Tibial artery (tissue), 4 donors: Measurements from ENCODE around the gene EHD4.

Experiments used
- DNase-seq, 2 donors: peaks; one replicate each; pipeline ENCODE4 v3.0.0-alpha.2; 2019
- H3K27ac ChIP-seq, 2 donors: fragments of 200-600 bp; sonication (generic) in 1 of 2; 1 replicate in 1 of 2; 2 replicates in 1 of 2; pipeline ENCODE4 v1.5.1; 2018 to 2019; ENCODE audit warnings: mild to moderate bottlenecking in 1 of 2
- H3K27me3 ChIP-seq, 2 donors: fragments of 200-600 bp; sonication (generic) in 1 of 2; one replicate each; pipeline versions ENCODE4 v1.5.1 to v1.6.0; 2016 to 2019
- H3K36me3 ChIP-seq, 3 donors: fragments of 200-600 bp; sonication (generic) in 2 of 3; one replicate each; pipeline ENCODE4 v1.5.1; 2016 to 2019; ENCODE audit warnings: mild to moderate bottlenecking in 2 of 3
- H3K4me1 ChIP-seq, 4 donors: fragments of 200-600 bp; sonication (generic) in 2 of 4; 1 replicate in 3 of 4; 2 replicates in 1 of 4; pipeline ENCODE4 v1.5.1; 2016 to 2019
- H3K4me3 ChIP-seq, 2 donors: fragments of 200-600 bp; sonication (generic) in 1 of 2; 1 replicate in 1 of 2; 2 replicates in 1 of 2; pipeline ENCODE4 v1.5.1; 2018 to 2019; ENCODE audit warnings: mild to moderate bottlenecking in 2 of 2
- H3K9me3 ChIP-seq, 3 donors: fragments of 200-600 bp; sonication (generic) in 1 of 3; one replicate each; pipeline ENCODE4 v1.5.1; 2016 to 2019
- CTCF ChIP-seq, 2 experiments: fragments of 200-600 bp in 1 of 2; fragments of 450-650 bp in 1 of 2; IDR thresholded peaks; one replicate each; pipeline ENCODE4 v1.5.1; 2017 to 2019; ENCODE audit warnings: antibody characterized with exemption in 2 of 2, mild to moderate bottlenecking in 1 of 2, moderate library complexity in 1 of 2
- intact Hi-C: fragments of 100-400 bp; cut with DNase I; formaldehyde crosslinking; loops from one replicate; pipeline ENCODE4 v1.15.0; 2023; ENCODE audit warnings: low total_unique reads

Gene EHD4

GRCh38 chr15:41879321-41879845, 93.0 kb downstream of the EHD4 start:
- intact Hi-C loops = no loop called here
- no peak overlapping the region for H3K27ac ChIP-seq
- peaks cover 0 to 23% of the 10 kb centered on the region in 2 donors for H3K27me3 ChIP-seq
- H3K9me3 ChIP-seq = no peaks in the 10 kb centered on the region
- no peaks in the 10 kb centered on the region for H3K36me3 ChIP-seq
- no peak for DNase-seq
- no peak for TF ChIP-seq CTCF (IDR thresholded peaks at IDR 0.05)
- peaks cover 0 to 28% (median 12%) of the 10 kb centered on the region in 4 donors for H3K4me1 ChIP-seq
- no peak overlapping the region for H3K4me3 ChIP-seq

DNA sequence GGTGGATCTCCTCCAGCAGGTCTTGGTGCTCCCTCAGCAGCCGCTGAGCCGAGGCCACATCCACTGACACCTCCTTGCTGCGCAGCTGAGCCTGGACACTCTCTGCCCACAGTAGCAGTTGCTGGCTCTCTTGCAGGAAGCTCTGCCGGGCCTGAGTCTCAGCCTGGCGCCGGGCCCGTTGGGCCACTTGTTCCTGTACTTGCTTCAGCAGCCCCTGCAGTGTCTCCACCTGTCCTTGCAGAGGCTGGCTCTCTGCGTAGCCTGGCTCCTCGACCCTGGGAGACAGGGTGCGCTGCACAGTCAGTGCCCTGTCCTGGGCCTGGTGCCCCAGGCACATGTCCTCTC, 94.0 kb downstream of the EHD4 start:
- DNase-seq = no peak
- TF ChIP-seq CTCF (IDR thresholded peaks at IDR 0.05) = no peak
- no peak overlapping the region for H3K4me3 ChIP-seq
- H3K36me3 ChIP-seq = no peaks in the 10 kb centered on the region
- H3K9me3 ChIP-seq = no peaks in the 10 kb centered on the region
- intact Hi-C loops = no loop called here
- peaks cover 0 to 28% (median 12%) of the 10 kb centered on the region in 4 donors for H3K4me1 ChIP-seq
- H3K27ac ChIP-seq = no peak overlapping the region
- H3K27me3 ChIP-seq = peaks cover 0 to 23% of the 10 kb centered on the region in 2 donors

- H3K27ac ChIP-seq = no peak overlapping the region
- no peaks in the 10 kb centered on the region for H3K9me3 ChIP-seq
- no peak overlapping the region for H3K4me3 ChIP-seq
- no peak for DNase-seq
- H3K4me1 ChIP-seq = peaks cover 0 to 23% (median 12%) of the 10 kb centered on the region in 4 donors
- intact Hi-C loops = no loop called here
- H3K27me3 ChIP-seq = peaks cover 0 to 23% of the 10 kb centered on the region in 2 donors
- no peak for TF ChIP-seq CTCF (IDR thresholded peaks at IDR 0.05)
- H3K36me3 ChIP-seq = no peaks in the 10 kb centered on the region
Observed at GRCh38 chr15:41877631-41878354, 94.6 kb downstream of the EHD4 start.

DNA sequence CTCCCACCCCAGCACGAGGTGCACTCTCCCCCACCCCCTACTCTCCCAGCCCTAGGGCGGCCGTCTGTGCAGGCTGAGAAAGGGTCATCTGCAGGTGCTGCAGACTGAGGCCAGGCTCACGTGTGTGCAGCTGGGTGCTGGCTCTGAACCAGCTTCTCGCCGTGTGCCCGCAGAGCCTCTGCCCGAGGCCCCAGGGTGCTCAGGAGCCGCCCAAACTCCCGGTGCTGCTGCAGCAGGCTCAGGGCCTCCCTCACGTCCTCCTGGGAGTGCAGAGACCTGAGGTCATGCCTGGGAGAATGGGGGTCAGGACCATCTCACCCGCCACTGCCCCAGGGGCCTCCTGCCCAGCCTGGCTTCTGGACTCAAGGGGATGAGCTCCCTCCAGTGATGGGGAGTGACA, 95.7 kb downstream of the EHD4 start:
- no peak for DNase-seq
- intact Hi-C loops = no loop called here
- no peaks in the 10 kb centered on the region for H3K36me3 ChIP-seq
- H3K4me3 ChIP-seq = no peak overlapping the region
- no peak overlapping the region for H3K27ac ChIP-seq
- peaks cover 0 to 12% (median 4%) of the 10 kb centered on the region in 4 donors for H3K4me1 ChIP-seq
- TF ChIP-seq CTCF (IDR thresholded peaks at IDR 0.05) = no peak
- no peaks in the 10 kb centered on the region for H3K9me3 ChIP-seq
- H3K27me3 ChIP-seq = peaks cover 0 to 14% of the 10 kb centered on the region in 2 donors

- Histone ChIP-seq H3K27me3 (peaks cover 0 to 13% of the 10 kb centered on the region in 2 donors), H3K4me1 (peaks cover 0 to 8% (median 0%) of the 10 kb centered on the region in 4 donors), H3K9me3 (no peaks in the 10 kb centered on the region), H3K36me3 (no peaks in the 10 kb centered on the region), H3K4me3 (no peak overlapping the region), H3K27ac (no peak overlapping the region)
- no peak for DNase-seq
- intact Hi-C loops = no loop called here
- no peak for TF ChIP-seq CTCF (IDR thresholded peaks at IDR 0.05)
Observed at GRCh38 chr15:41876007-41876406, 96.3 kb downstream of the EHD4 start.
